OCI-LY7 (cell line): ENCODE data around the gene HS3ST5.

ENCODE experiments used
- EZH2phosphoT487 ChIP-seq: fragments of 200-600 bp; sonication (generic); IDR thresholded peaks from 2 replicates; pipeline ENCODE4 v1.6.1; 2018; ENCODE audit warnings: low read depth, borderline replicate concordance, mild to moderate bottlenecking, mixed run types, antibody characterized with exemption, low read length, moderate library complexity, mixed read lengths
- TF ChIP-seq, protein P1 (sequence below): fragments of 200-600 bp; sonication (generic); conservative IDR thresholded peaks from 2 replicates; pipeline ENCODE4 v1.5.1; 2014; ENCODE audit warnings: mild to moderate bottlenecking, antibody characterized with exemption, low read length, moderate library complexity, mixed read lengths

- TF ChIP-seq, protein P1, sequence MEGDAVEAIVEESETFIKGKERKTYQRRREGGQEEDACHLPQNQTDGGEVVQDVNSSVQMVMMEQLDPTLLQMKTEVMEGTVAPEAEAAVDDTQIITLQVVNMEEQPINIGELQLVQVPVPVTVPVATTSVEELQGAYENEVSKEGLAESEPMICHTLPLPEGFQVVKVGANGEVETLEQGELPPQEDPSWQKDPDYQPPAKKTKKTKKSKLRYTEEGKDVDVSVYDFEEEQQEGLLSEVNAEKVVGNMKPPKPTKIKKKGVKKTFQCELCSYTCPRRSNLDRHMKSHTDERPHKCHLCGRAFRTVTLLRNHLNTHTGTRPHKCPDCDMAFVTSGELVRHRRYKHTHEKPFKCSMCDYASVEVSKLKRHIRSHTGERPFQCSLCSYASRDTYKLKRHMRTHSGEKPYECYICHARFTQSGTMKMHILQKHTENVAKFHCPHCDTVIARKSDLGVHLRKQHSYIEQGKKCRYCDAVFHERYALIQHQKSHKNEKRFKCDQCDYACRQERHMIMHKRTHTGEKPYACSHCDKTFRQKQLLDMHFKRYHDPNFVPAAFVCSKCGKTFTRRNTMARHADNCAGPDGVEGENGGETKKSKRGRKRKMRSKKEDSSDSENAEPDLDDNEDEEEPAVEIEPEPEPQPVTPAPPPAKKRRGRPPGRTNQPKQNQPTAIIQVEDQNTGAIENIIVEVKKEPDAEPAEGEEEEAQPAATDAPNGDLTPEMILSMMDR = no peak
- no peak for TF ChIP-seq EZH2phosphoT487
Measured at GRCh38 chr6:114179411-114179810, 163.4 kb downstream of the HS3ST5 start.
